ENCODE measurements around the gene KCNMB2.

GRCh38 chr3:178677961-178678360 lies 141.7 kb downstream of the KCNMB2 start:
- TF ChIP-seq EZH2 (IDR thresholded peaks at IDR 0.05; ENCODE audit: borderline replicate concordance) (no peak), EZH2phosphoT487 (IDR thresholded peaks at IDR 0.05; ENCODE audit: low read depth, severe bottlenecking, unreplicated experiment) (no peak)
- TF ChIP-seq, protein P1, sequence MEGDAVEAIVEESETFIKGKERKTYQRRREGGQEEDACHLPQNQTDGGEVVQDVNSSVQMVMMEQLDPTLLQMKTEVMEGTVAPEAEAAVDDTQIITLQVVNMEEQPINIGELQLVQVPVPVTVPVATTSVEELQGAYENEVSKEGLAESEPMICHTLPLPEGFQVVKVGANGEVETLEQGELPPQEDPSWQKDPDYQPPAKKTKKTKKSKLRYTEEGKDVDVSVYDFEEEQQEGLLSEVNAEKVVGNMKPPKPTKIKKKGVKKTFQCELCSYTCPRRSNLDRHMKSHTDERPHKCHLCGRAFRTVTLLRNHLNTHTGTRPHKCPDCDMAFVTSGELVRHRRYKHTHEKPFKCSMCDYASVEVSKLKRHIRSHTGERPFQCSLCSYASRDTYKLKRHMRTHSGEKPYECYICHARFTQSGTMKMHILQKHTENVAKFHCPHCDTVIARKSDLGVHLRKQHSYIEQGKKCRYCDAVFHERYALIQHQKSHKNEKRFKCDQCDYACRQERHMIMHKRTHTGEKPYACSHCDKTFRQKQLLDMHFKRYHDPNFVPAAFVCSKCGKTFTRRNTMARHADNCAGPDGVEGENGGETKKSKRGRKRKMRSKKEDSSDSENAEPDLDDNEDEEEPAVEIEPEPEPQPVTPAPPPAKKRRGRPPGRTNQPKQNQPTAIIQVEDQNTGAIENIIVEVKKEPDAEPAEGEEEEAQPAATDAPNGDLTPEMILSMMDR (IDR thresholded peaks at IDR 0.05; ENCODE audit: poor library complexity), result no peak

Measured in hepatocyte (in vitro differentiated cells).